HuH-7.5 (cell line): ENCODE measurements around the gene ZNF407.
"Not testable (repeated sequence)": the region's sequence is repeated elsewhere in the genome, so short reads cannot be mapped to it uniquely, and the experiment has no call there.

Experiments used
- DNase-seq: peaks from one replicate; pipeline ENCODE4 v3.0.0; 2011; ENCODE audit warnings: low spot score

Gene ZNF407

DNA sequence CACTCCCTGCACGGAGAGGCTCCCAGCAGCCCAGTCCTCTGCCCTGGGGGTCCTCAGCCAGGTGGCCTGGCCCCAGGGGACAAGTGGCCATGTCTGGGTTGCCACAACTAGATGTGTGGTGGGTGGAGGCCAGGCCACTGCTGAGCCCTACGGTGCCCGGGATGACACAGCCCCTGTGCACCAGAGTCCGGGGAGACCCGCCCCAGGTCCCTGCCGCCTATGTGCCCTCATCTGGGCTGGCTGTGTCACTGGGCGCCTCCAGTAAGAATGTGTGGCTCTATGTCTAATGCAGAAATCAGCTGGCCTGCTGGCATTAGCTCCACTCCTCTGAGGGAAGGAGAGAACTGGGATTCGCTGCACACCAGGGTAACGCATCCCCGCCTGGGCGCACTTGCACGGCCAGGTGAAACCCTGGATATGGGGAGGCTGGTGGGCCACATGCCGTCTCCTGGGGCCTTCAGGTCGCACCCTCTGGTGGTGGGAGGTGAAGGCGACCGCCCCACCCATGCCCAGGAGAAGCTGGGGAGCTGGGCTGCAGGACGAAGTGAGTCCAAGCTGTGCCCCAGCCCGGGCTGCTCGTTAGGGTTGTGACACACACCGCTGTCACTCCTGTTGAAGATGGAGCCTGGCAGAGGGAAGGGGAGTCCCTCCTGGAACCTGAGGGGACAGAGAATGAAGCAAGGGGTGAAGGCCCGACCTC, 475.2 kb downstream of the ZNF407 start:
- DNase-seq: no peak

DNA sequence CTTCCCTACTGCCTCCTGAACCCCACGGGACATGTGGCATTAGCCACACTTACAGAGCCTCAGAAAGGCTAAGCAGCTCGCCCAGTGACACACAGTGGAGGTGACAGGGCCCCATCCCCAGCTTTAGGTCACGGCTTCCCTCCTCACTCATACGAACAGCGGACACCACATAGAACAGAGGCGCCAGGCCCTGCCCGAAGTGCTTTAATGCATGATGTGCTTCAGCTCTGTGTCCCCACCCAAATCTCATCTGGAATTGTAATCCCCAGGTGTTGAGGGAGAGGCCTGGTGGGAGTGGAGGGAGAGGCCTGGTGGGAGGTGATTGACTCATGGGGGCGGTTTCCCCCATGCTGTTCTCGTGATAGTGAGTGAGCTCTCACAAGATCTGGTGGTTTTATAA, 476.0 kb downstream of the ZNF407 start:
- DNase-seq: no peak

GRCh38 chr18:75074196-75075015, 476.7 kb downstream of the ZNF407 start:
- no peak for DNase-seq

DNA sequence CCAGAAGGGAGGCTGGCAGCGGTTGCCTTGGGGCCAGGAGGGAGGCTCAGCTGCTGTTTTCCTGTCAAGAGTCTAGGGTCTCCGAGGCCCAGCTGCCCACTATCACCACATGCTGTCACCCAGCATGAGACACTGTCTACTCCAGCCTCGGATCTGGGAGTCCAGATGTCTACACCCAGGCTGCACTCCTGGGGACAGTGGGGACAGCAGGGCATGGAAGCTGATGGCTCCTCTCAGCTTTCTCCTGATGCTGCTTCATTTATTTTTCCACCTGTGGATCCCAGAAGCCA, 477.3 kb downstream of the ZNF407 start:
- no peak for DNase-seq

- no peak for DNase-seq
Measured at GRCh38 chr18:75075429-75075841, 477.8 kb downstream of the ZNF407 start.

DNA sequence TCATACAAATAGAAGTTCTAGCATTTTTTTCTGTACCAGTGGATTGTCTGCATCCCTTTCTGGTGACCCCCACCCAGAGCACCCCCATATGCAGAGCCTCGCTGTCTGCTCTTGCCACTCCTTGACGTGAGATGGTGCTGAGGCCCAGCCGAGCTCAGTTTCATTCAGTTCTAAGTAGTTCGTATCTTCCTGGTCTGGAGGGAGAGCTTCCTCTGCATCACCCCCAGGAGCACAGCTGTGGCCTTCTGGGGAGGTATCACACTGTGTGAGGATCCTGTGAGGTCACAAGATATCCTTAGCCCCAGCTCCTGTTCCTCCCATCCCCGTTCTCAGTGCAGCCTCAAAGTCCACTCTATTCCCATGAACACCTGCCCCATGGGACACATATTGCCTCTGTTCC, 478.6 kb downstream of the ZNF407 start:
- DNase-seq: no peak

DNA sequence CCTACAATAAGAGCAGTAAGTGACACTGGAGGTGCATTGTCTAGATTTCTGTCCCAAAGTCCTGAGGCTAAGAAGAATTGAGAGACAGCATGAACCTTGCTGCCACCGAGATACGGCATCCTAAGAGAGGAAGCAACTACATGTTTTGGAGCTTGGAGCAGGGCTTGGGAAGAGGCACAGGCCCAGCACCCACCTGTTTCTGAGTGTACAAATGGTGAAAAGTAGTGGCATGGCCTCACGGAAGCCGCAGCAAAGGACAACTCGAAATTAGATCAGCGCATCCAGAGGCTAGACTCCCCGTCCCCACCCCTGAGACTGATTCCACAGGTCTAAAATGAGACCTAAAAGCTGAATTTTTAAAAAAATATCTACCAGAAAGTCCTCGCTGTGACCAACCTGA, 483.8 kb downstream of the ZNF407 start:
- DNase-seq: no peak

DNA sequence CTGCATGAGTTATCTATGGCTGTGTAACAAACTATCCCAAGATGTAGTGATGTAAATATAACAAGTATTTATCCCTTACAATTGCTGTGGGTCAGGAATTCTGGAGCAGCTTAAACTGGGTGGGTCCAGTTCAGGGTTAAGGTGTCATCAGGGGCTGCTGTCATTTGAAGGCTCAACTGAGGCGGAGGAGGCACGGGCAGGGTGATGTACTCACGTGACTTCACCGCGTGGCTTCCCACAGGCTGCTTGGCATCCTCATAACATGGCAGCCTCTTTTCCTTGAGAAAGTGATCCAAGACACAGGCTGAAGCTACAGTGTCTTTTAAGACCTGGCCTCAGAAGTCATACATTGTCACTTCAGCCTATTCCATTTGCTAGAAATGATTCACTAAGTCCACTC, 485.5 kb downstream of the ZNF407 start:
- DNase-seq: no peak

GRCh38 chr18:75083761-75084160, 486.1 kb downstream of the ZNF407 start:
- no peak for DNase-seq

- not testable (repeated sequence) for DNase-seq
Measured at GRCh38 chr18:75085676-75086075, 488.0 kb downstream of the ZNF407 start.

GRCh38 chr18:75086494-75087034, 488.9 kb downstream of the ZNF407 start:
- DNase-seq: no peak

GRCh38 chr18:75087119-75088020, 489.7 kb downstream of the ZNF407 start:
- no peak for DNase-seq

GRCh38 chr18:75088021-75088506, 490.4 kb downstream of the ZNF407 start:
- DNase-seq: no peak

GRCh38 chr18:75088622-75089211, 491.0 kb downstream of the ZNF407 start:
- DNase-seq: no peak

DNA sequence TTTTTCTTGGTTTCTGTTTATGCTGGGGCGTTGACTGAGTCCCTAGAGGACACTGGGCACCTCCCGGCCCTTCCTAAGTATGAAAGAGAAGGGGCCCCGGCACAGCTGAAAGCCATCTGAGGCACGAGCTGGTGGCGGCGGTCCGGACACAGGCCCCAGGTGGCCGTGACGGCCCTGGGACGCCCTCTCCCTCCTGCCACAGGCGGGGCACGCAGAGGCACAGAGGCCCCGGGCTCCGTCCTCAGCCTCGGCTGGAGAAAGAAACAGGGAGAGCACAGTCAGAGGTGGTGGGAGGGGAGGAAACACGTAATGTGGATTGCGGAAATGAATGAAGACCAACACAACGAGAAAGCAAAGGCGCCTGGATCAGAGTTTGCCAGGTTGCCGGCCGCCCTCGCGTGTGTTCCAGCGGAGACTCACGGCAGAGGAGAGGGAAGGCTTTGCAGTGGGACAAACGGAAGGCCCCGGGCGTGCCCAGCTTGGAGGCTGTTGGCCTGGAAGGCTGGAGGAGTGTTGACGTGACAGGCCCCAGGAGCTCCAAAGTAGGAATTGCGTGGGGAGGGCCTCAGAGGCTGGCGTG, 492.2 kb downstream of the ZNF407 start:
- peak; percentile 87 for DNase-seq

GRCh38 chr18:75090336-75090735, 492.7 kb downstream of the ZNF407 start:
- DNase-seq: peak; percentile 50

GRCh38 chr18:75097491-75098225, 500.0 kb downstream of the ZNF407 start:
- no peak for DNase-seq

- DNase-seq: no peak
Measured at GRCh38 chr18:75100832-75101630, 503.4 kb downstream of the ZNF407 start.

GRCh38 chr18:75101916-75102315, 504.2 kb downstream of the ZNF407 start:
- no peak for DNase-seq

- not testable (repeated sequence) for DNase-seq
Measured at GRCh38 chr18:75104029-75104428, 506.4 kb downstream of the ZNF407 start.
